EL (cell line): ENCODE results near the gene CPEB4.

Experiments used
- DNase-seq: peaks from one replicate; pipeline ENCODE4 v3.0.0-alpha.2; 2016

Gene CPEB4

DNA sequence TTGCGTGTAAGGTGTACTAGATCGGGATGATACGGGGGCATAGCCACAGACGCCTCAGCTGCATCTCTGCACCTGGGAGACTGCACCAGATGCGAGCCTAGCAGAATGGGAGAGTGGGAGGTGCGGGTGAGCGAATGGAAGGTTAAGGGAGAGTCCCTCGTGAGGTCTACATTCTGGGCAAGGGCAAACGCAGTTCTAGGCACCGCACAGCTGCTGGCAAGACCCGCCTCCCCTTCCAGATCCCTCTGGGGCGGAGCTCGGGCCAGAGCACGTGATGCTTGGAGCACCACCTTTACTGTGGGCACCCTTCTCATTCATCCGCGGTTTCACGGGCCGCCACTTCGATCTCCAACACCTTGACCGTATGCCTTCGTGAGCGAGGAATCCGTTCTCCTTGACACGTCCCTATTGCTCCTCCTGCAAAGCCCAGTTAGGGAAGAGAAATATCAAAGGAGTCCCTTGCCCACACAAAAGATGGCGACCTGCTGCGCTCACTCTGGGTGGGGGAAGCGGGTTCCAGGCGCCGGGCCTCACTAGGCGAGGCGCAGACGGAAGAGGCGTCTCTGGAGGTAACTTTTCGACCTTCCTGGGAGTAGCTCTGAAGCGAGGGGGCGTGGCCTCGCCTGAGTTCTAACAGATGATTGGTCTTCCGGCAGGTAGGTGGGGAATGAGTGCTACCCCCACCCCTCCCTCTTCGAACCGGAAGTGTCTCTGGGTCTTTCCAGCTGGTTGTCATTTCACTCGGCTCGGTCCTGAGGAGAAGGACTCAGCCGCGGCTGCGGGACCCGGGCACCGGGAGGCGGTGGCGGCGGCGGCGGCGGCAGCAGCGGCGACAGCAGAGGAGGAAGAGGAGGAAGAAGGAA lies at the start of gene CPEB4:
Gene CPEB4, plus strand, starts transcription at position 740 of the 863 bp plus-strand sequence. CDS start 1,385 bp downstream, outside the sequence.
- DNase-seq: peak; percentile 100

DNA sequence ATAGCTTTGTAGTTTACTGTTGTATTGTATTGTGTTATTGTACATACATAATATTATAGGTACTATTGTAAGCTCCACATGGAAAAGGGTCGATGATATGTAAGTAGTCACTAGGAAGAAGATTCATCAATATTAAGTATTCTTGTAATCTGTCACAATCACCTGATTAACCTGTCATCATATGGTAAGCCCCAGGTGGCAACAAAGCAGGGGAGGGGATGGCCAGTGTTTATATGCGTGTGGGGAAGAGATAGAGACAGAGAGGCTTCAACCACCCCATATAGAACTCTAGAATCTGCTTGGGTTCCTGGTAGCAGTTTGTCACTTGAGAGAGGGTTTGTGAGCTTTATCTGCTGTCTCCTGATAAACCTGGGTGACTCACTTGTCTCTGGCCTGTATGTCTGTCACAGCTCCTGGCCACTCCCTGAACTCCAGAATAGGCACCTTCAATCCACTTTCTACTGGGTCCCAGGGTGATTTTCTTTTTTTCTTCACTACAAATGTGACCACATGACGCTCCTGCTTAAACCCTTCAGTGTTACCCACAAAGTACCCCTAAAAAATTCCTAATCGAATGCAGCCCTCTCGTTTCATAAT lies 48.9 kb upstream of the CPEB4 start:
- DNase-seq: no peak

DNA sequence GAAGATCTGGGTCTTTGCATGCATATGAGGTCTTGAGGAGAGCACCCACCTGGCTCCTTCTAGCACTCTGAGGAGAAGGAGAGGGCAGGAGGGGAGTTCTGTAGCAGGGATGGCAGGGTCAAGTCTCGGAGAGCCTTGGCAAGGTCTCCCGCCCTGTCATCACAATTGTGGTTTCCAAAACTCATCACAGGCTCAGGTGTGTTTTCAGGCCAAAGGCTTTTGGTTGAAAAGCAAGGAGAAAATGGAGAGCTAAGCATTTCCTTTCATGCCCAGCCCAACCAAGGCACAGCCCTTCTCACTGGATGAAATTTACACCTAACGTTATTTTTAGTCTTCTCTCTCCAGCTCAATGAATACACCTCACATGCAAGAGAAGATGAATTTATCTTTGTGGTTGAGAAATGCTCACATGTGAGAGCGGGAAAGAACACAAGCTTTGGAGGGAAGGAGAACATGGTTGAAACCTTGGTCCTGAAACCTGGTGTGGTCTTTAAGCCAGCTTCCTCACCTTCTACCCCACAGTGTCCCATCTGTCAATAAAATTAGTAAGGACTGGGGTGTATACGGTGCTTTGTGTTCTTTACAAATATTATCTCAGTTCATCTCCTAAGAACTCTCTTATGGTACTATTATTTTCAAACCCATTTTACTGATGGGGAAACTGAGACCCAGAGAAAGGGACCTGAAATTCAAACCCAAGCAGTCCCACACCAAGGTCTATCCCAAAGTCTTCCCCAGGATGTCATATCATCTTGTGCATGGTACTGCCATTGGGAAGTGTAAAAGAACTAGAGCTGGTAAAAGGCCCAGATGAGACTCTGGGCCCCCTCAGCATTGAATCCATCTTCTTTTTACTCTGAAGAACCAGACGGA lies 47.8 kb upstream of the CPEB4 start:
- DNase-seq: no peak

DNA sequence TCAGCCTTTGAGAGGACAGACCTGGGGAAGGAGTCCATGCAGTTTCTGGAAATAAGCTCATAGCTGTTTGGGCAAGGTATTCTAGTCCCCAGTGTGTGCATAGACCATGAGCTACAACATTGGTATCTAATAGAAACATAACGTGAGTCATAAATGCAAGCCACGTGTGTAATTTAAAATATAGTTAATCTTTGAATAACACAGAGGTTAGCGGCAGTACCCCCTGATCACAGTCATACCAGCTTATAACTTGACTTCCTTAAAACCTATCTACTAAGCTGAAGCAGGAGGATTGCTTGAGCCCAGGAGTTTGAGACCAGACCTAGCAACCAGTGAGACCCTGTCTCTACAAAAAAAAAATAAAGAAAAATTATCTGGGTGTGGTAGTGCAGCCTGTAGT lies 46.4 kb upstream of the CPEB4 start:
- DNase-seq: no peak

DNA sequence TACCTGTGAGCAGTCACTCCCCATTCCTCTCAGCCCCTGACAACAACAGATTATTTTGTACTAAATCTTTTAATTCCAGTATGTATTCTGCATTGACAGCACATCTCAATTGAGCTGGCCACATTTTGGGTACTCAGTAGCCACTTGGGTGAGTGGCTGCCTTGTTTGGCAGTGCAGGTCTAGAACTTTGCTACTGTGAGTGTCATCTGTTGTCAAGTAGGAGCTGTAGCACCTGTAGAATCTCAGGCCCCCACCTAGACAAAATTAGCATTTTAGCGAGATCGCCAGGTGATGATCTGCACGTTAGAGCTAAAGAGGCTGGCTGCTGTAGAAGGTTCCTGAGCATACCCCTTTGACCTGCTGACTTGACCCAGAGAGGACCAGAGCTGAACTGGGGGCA lies 44.4 kb upstream of the CPEB4 start:
- DNase-seq: no peak

DNA sequence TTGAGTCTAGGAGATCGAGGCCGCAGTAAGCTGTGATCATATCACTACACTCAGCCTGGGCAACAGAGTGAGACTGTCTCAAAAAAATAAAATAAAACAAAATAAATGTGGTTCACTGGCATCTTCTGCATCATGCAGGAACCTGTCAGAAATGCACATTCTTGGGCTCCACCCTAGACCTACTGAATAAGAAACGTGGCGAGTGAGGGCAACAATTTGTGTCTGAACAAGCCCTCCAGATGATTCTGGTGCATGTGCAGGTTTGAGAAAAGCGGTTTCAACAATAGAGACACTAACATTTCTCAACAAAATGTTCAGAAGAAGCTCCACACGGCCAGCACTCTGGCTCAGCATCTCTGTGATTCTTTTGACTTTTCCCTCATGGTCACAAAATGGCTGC lies 42.8 kb upstream of the CPEB4 start:
- DNase-seq: no peak

DNA sequence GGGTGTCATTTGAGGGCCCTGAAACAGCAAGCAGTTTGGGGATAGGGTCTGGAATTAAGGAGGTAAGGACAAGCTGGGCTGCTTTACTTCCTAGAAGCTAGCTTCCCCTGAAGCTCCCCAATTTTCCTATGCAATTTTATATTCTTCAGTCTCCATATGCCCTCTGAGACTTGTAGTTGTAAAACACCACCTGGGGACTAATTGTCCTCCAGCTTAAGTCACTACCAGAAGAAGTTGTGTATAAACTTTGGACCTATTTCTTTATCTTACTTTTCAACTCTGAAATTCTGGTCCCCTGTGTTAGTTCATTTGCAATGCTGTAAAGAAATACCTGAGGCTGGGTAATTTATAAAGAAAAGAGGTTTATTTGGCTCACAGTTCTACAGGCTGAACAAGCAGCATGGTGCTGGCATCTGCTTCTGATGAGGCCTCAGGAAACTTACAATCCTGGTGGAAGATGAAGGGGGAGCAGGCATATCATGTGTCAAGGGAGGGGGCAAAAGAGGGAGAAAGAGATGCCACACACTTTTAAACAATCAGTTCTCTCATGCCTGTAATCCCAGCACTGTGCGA lies 41.1 kb upstream of the CPEB4 start:
- DNase-seq: no peak

DNA sequence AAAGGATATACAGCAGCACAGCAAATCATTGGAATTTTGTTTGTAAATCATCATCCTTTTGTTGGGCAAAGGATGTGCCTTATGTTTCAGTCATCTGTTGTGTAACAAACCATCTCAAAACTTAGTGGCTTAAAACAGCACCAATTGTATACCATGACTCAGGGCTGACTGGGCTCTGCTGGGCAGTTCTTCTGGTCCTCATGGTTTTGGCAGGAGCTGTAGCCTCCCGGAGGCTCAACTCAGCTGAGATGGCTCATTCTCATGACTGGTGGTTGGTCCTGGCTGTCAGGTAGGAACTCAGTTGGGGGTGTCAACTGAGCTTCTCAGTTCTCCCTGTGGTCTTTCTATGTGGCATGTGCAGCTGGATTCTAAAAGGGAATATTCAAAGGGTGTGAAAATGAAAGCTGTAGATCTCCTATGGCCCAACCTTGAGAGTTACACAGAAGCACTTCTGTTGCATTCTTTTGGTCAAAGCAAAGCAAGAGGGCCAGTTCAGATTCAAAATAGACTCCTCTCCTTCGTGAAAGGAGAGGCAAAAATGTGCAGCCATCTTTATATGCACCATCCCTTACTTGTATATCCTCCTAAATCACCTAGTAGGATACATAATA lies 39.1 kb upstream of the CPEB4 start:
- DNase-seq: peak; percentile 33

DNA sequence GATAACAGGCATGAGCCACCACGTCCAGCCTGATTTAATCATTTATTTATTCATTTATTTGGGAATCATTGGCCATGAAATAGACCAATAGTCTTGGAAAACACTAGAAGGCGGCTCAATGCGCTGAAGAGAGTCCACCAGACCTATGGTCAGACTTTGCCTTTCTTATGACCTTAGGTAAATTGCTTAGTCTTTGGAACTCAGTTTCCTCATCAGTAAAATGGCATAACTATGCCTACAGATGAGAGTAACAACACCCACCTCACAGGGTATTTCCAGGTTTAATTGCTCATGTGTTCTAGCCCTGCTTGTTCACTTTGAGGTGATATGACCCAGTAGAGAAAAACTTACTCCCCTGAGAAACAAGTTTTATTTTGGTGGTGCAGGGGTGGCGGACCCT lies 38.2 kb upstream of the CPEB4 start:
- no peak for DNase-seq

DNA sequence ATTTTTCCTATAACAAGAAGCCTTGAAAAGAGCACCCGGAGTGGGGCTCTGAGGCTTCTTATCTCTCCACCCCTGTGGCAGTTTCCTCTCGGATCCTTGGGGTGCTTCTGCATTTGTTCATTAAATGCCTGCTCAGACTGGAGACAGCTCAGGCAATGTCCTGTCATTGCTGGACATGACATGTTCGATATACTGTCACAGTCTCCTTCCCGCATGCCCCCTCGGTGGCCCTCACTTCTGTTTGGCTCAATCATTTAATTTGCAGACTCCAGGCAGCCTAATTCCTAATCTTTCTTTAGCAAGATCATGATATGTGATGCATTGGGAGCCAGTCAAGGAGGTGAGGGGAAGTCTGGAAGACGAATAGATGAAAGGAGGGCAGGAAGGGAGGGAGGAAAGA lies 37.5 kb upstream of the CPEB4 start:
- DNase-seq: no peak

DNA sequence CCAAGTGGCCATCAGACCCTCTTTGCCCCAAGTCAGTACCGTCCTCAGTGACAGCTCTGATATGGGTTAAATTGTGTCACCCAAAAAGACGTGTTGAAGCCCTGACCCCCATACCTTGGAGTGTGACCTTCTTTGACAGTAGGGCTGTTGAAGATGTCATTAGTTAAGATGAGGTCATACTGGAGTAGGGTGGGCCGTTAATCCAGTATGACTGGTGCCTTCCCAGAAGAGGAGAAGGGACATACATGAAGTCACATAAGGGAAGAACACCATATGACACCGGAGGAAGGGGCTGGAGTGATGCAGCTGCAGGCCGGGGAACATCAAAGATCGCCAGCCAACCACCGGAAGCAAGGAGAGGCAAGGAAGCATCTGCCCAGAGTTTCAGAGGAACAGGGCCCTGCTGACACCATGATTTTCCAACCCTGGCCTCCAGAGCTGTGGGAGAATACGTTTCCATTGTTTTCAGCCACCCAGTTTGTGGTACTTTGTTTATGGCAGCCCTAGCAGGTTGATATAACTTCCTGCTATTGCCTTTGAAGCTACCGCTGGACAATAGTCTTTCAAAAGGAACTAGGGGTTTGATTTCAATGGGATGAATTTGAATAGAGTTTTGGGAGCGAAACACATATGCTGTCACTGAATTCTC lies 36.4 kb upstream of the CPEB4 start:
- DNase-seq: no peak

DNA sequence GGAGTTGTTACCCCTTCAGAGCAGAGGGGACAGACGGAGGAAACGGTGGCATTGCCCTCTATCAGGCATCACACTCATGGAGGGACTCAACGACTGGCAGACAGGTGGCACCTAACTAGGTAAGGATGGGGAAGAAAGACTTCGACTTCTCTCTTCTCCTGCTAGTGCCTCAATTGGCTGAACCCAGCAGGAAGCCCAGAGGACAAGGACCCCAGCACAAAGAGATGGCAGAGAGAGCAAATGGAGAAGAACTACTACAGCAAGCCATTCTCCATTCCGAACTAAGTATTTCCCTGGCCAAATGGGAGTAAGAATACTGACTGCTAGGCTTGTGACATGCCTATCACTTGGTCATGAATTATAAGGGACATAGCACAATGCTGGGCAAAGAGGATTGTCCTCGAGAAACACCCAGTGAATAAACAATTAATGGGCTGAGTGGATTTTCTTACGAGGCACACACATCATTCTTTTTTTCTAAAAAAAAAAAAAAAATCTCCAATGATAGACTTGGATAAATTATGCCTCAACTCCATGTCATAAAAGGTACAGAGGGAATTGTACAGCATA lies 35.3 kb upstream of the CPEB4 start:
- DNase-seq: no peak

DNA sequence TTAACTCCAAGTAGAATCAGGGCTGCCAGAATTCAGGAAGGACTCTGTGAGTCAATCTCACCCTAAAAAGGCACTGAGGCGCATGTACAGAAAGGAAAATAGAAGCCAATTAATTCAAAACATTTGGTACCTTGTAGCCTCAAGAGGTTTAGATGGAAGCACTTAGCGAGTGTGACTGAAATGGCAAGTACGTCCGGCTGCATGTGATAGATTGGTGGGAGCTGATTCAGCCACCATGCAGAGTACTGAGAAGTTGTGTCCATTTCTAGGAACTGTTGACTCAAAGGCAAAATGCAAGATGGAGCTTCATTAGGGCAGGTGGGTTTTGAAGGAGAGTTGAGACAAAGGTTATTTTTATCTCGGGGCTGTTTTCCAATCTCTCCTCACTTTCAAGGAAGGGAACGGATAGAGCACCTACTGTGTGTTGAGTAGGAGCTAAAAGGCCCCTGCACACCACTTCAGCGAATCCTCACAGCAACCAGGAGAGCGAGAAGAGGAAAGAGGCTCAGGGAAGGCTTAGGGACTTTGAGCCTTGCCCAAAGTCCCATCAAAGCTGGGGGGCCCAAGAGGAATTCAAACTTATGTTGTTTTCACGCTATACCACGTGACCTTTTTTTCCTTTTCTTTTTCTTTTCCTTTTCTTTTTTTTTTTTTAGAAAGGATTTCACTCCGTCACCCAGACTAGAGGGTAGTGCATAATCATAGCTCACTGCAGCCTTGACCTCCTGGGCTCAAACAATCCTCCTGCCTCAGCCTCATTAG lies 34.6 kb upstream of the CPEB4 start:
- DNase-seq: no peak

DNA sequence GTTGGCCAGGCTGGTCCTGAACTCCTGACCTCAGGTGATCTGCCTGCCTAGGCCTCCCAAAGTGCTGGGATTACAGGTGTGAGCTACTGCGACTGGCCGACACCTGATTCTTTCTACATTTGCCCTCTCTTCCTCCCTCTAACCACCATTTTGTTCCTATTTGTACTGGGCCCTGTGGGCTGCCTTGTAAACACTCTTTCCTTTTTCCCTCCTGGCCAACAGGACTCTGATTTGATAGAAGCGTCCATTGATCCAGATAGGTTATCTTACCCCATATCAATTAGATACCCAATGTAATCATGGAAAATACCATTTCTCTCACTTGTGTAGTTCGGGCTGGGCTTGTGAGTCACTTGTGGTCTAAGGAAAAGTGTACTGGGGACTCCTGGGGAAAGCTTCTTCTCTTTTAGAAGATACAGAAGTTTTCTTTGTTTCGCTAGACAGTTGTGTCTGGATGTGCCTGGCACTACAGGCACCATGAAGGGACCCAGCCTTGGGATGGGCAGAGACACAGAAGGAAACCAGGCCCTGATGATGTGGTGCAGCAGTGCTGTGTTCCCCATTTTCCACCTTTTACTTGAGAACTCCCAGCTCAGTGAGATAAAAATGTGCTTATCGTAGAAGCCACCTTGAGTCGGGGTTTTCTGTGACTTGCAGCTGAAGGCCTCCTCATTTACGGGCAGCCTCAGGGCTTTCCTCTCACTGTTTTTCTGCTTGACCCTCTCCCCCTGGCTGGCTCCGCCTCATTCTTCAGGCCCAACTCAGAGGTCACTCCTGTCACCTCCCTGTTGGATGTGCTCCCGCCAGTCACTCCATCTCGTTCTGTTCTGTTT lies 32.8 kb upstream of the CPEB4 start:
- DNase-seq: no peak

DNA sequence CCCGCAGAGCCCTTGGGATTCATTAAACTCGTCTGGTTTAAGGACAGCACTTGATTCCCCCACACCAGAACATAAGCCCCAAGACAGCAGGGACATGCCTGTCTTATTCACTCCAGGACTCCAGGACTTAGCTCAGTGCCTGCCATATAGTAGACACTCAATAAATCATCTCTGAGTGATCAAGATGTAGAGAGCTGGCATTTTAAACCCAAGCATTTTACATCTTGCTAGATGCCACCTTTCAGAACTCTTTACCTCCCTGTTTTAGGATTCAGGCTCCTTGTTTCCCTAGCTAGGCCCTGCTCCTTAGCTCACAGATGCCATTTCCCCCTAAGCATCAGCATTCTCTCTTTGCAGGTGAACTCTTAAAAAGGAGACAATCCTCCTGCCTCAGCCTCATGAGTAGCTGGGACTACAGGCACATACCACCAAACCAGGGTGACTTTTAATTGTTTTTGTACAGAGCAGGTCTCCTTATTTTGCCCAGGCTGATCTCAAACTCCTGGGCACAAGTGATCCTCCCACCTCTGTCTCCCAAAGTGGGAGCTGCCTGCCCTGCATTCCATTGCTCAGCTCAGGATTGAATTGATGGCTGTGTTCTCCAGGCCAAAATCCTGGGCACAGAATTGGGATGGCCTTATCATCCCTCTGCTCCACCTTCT lies 32.0 kb upstream of the CPEB4 start:
- DNase-seq: no peak

DNA sequence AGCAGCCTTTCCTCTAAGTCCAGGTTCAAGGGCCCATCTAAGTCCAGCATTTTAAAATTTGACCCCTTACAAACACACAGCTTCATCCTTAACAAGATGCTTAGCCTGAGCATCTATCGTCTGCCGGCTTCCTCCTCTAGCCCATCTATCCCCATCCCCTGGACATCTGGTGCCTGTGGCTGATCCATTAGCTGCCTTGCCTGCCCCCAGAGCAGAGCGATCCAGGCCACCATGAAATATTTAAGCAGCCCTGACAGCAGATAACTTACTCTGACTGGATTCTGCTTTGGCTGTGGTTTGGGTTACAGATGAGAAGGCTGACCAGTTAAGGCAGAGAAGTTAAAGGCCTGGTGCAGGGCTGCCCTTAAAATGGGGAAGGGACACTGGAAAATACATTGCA lies 30.9 kb upstream of the CPEB4 start:
- no peak for DNase-seq

DNA sequence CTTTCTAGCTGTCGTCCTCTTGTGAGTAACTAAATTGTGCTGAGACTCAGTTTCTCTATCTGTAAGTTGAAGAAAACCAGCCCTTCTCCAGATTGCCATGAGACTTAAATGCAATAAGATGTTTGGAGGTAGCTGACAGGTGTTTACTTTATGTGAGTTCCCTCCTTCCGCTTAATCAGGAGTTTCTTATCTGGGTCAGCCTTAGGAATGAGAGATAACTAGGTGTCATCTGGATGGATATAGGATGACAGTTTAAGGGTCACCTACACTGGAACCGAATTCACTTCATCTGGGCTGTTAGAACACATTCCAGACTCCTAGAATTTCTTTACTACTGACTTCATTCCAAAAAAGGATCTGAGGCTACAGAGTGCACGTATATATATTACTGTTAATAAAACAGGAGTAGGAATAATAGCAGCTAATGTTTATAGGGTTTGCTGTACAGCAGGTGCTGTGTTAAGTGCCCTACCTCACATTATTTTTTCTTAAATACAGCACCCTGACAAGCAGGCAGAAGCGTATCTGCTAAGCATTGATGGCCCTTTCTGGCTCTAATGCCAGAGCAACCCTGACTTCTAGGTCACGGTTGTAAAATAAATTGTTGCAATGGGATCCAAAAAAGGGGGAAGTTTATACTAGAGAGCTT lies 30.0 kb upstream of the CPEB4 start:
- no peak for DNase-seq

DNA sequence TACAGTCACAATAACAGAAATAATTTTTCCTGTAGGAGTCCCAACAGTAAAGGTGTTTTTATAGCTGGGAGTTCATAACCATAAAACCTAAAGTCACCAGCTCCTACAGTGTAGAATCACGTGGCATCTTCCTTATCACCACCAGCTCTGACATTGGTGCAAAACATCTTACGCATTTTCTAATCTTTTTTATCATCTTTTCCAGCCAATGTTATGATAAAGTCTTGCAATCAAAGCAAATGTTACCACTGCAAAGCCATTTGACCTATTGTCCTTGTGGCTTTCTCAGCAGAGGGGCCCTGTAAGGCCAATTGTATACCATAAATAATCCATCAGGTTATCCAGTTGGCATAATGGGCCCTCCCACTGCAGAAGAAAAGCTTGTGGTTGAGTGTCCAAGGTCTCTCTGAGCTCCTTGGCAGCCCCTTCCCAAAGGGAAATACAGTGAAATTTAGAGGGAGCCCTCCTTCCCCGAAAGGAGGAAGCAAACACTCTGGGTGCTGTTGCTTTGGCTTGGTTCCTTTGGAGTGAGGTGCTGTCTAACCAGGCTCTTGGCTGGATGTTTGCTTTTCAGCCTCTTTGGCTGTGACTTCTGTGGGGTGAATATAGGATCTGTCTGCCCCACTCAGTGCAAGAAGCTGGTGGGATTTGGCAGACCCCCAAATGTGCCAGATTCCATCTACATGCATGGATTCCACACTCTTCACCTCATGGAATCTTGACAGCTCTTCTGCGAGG lies 29.3 kb upstream of the CPEB4 start:
- no peak for DNase-seq
